GM13977 (cell line): ENCODE data around the gene SAMD14.
A peak's percentile ranks its signal among the peaks of the same experiment; 100 is the strongest.

Experiments
- DNase-seq: peaks from one replicate; pipeline ENCODE4 v3.0.0; 2012; ENCODE audit warnings: low spot score
- CTCF ChIP-seq: IDR thresholded peaks from 2 replicates; pipeline ENCODE4 v1.5.1; 2012; ENCODE audit warnings: mild to moderate bottlenecking, control low read depth; ENCODE audit not compliant: insufficient read depth; ENCODE audit errors: extremely low read depth, missing control alignments
- in situ Hi-C: fragments of 300-500 bp; cut with MboI; formaldehyde crosslinking; loops from one replicate; pipeline ENCODE4 v1.12.0; 2022; ENCODE audit warnings: low sequenced_read_pairs, low pct_unique_long_range_greater_than_20kb, mixed read lengths, inconsistent platforms; ENCODE audit not compliant: unreplicated experiment

Gene SAMD14

GRCh38 chr17:50161023-50161910 lies 31.3 kb upstream of the SAMD14 start:
- in situ Hi-C loops, result no loop called here
- peak; percentile 97 for TF ChIP-seq CTCF
- peak; percentile 99 for DNase-seq

GRCh38 chr17:50157891-50158290 lies 27.9 kb upstream of the SAMD14 start:
- in situ Hi-C loops, result no loop called here
- TF ChIP-seq CTCF, result no peak
- no peak for DNase-seq

- no peak for DNase-seq
- no peak for TF ChIP-seq CTCF
- in situ Hi-C loops, result no loop called here
Observed at GRCh38 chr17:50155115-50155819, 25.3 kb upstream of the SAMD14 start.

- DNase-seq, result peak; percentile 73
- in situ Hi-C loops, result no loop called here
- TF ChIP-seq CTCF, result no peak
Observed at GRCh38 chr17:50154604-50155003, 24.6 kb upstream of the SAMD14 start.

DNA sequence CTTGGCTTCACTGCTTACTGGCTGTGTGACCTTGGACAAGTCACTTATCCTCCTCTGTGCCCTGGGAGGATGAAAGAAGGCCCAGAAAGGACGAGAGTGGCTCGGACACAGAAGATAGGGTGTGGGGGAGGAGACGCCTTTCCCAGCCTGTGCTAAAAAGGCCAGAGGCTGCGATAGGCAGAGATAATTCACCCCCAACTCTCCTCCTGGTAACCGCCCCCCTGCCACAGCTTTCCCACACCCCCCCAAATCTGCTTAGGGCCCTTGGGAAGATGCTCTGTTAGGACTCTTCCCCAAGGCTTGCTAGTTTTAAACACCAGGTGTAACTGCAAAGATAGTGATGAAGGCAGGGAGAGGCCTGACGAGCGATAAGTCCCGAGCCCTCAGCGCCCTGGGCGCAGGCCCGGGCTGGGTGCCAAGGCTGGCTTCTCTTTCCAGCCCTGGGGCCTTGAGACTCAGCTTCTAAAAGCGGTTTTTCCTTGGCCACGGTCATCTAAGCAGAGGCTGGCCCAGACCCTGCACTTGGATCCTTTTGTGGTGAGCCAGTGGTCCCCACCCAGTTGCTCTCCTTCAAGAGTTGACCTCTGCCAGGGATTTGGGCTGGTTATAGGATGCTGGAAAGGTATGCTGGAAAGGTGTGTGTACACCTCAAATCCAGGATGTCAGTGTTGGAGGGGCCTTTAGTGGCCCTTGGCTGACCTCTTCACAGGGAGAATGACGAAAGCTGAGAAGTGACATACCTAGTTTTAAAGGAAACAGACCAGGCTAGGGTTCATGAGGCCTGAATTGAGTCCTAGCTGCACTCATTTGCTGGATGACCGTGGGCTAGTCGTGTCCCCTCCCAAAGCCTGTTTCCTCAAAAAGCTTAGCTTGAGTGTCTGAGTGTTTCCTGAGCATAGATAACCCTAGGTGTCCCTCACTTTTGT lies 24.0 kb upstream of the SAMD14 start:
- in situ Hi-C loops, result no loop called here
- TF ChIP-seq CTCF, result no peak
- DNase-seq, result no peak

- DNase-seq, result no peak
Observed at GRCh38 chr17:50152736-50153135, 22.8 kb upstream of the SAMD14 start.

More at GRCh38 chr17:50152736-50153135, 22.8 kb upstream of the SAMD14 start:
- no peak for TF ChIP-seq CTCF
- in situ Hi-C loops, result no loop called here
